Hypothalamus (tissue), 51 donors: ENCODE data around the gene MATN4.
A peak's percentile ranks its signal among the peaks of the same experiment; 100 is the strongest.

Experiments used
- DNase-seq, 51 donors: peaks; one replicate each; lab custom pipeline; 2025; lab: John Stamatoyannopoulos, UW

MATN4 gene

GRCh38 chr20:45316150-45317080 lies 8.3 kb upstream of the MATN4 start:
- no peak for DNase-seq

DNA sequence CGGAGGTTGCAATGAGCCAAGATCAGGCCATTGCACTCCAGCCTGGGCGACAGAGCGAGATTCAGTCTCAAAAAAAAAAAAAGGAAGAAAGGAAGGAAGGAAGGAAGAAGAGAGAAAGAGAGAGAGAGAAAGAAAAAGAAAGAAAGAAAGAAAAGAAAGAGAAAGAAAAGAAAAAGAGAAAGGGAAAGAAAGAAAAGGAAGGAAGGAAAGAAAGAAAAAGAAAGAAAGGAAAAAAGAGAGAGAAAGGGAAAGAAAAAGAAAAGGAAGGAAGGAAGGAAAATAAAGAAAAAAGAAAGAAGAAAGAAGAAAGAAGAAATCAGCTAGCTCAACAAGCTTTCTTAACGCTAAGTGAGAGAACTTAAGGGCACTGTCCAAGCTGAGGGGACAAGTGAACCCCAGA lies 7.6 kb upstream of the MATN4 start:
- DNase-seq: no peak

GRCh38 chr20:45313943-45314342 lies 5.8 kb upstream of the MATN4 start:
- DNase-seq: no peak

DNA sequence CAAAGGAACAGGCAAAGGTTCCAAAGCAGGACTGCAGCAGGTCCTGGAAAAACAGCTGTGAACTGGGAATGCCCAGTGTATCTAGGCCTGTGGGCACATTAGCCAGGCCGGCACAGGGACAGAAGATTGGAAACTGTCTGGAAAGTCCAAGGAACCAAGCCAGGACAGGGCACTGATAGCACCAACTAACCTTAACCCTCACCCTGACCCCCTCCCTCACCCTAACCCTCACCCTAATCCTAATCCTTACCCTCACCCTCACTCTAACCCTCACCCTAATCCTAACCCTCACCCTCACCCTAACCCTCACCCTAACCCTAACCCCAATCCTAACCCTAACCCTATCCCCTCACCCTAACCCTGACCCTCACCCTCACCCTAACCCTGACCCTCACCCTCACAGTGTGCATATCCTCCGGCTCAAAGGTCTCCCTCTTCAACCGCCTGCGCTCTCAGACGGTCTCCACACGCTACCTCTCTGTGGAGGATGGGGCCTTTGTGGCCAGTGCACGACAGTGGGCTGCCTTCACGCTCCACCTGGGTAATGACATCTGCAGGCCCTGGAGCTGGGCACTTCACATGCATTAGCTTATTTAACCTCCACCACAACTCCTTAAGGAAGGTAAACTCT lies 5.1 kb upstream of the MATN4 start:
- DNase-seq: no peak

DNA sequence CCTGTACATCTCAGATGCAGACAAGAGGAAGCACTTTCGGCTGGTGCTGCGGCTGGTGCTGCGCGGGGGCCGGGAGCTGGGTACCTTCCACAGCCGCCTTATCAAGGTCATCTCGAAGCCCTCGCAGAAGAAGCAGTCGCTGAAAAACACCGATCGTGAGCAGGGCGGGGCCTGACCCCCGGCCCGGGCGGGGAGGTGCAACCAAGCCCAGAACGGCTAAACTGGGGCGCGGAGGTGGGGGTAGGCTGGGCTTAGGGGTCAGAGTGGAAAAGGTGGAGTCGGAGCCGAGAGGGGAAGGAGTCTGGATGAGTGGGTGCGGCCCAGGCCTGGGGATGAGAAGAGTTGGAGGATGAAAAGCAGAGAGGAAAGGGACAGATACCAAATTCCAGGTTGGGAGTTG lies 4.1 kb upstream of the MATN4 start:
- no peak for DNase-seq

GRCh38 chr20:45311589-45312211 lies 3.6 kb upstream of the MATN4 start:
- DNase-seq: peak in 16 of 51 donors; percentile 4 to 55 (median 16)

- no peak for DNase-seq
Observed at GRCh38 chr20:45309075-45309474, 976 bp upstream of the MATN4 start.

DNA sequence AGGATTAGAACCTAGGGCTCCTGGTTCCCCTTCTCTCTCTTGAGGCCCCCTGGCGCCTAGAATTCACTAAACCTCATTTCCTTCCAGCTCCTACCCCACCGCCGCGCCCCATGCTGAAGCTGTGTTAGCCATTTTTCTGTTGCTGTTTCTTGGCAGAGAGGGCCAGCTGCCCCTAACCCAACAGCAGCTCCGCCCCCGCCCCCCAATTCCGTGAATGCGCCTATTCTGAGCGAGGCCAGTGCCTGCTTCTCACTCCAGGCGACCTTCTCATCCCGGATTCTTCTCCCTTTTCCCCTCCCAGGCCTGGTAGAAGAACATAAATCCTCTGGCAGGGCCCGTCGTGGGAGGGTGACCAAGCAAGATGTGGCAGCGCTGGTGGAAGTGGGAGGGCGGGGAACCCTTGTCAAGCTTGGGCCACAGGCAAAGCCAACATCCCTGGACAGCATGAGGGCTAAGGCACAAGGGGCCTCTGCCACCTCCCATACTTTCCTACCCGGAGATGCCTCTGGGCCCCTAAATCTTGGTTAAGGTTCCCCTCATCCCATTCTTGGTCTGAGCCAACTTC lies 941 bp downstream of the MATN4 start:
- DNase-seq: no peak

DNA sequence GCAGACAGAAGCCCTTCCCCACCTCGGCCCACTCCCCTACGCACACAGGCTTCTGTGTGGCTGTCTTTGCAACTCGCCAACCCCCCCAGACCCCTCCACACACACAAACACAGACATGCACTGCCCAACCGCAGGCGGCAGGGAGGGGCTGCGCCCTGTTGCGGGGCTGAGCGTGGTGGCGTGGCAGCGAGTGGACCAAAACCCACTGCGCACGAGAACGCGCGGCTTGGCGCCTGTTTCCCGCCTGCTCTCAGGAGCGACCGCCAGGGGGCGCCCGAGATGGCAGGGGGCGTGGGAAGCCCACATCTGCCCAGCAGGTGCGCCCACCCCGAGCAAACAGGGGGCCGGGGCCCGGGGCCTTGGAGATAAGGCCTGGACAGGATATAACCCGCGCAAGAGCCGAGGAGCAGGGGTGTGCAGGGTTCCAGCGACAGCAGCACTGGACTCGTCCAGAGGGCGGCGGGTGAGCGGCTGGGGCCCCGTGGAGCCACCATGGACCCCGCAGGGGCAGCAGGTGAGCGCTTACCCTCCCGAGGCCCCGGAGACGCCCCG lies 1.6 kb downstream of the MATN4 start, which contains the start of gene RBPJL:
Gene RBPJL, plus strand, starts transcription at position 410 of the 552 bp plus-strand sequence. Its CDS starts 83 bp downstream, at position 493.
- DNase-seq: peak in 1 of 51 donors; percentile 21

GRCh38 chr20:45305262-45305661 lies 2.8 kb downstream of the MATN4 start:
- DNase-seq: no peak

DNA sequence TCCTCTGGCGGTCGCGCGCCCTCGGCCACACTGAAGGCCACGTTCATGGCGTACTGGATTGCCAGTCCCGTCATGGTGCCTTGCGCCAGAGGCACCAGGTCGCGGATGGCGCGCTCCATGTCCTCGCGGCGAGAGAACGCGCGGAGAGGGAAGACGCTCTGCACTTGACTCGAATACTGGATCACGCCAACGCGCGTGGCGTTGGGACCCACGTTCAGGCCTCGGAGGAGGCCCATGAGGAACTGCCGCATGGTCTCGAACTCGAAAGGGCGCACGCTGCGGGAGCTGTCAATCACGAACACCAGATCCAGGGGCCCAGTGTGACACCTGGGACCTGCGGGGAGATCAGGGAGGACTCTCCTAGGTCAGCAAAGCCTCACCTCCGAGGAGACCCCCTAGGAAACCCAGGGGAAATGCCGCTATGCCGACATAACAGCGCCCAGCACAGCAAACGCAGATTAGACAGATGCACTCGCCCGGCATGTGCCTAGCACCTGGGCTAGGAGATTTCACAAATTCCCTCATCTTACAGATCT lies 3.6 kb downstream of the MATN4 start:
- DNase-seq: no peak

- no peak for DNase-seq
Observed at GRCh38 chr20:45303586-45304463, 4.3 kb downstream of the MATN4 start.

GRCh38 chr20:45301824-45302271 lies 6.3 kb downstream of the MATN4 start:
- DNase-seq: no peak

GRCh38 chr20:45300961-45301360 lies 7.1 kb downstream of the MATN4 start:
- DNase-seq: no peak

- DNase-seq: no peak
Observed at GRCh38 chr20:45299786-45300185, 8.3 kb downstream of the MATN4 start.

DNA sequence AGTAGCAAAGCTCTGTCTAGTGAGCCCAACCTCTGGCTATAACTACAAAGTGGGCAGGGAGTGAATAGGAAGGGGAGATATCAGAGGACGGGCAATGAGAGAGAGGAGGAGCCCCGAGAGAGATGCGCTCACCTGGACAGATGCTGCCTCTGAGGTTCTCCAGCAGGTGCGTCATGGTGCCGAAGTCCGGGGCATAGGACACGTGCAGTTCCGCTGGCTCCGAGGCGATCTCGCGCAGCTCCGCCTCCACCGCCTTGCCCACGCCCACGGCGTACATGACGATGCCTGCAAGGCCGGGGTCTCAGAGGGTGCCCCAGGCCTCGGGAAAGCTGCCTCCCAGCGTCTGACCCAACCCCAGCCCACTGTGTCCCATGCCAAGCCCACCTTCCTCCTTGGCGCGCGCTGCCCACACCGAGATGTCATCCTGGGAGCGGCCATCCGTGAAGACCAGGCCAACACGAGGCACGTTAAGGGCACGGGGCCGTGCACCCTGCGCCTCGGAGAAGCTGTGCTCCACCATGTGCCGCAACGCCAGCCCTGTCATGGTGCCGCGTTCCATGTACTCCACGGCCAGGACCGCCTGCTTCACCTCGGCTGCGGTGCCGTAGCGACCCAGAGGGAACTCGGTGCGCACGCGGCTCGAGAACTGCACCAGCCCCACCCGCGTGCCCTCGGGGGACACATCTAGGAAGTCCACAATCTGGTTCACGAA lies 10.2 kb downstream of the MATN4 start:
- DNase-seq: no peak

DNA sequence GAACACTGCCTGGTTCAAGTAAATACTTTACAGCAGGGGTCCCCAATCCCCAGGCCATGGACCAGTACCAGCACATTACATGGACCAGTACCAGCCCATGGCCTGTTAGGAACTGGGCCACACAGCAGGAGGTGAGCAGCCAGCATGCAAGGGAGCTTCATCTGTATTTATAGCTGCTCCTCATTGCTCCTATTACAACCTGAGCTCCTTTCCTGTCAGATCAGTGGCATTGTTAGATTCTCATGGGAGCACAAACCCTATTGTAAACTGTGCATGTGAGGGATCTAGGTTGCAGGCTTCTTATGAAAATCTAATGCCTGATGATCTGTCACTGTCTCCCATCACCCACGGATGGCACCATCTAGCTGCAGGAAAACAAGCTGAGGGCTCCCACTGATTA lies 13.4 kb downstream of the MATN4 start:
- DNase-seq: no peak

- no peak for DNase-seq
Observed at GRCh38 chr20:45294003-45294368, 14.1 kb downstream of the MATN4 start.
